Umbilical cord (tissue), 2 donors: ENCODE data around the gene HOMER3. TPM values are rescaled to one million over a fixed set of nuclear protein-coding genes. Genes with fewer than 3 reads are reported as not detected.

Source experiments
- DNase-seq: peaks from one replicate; pipeline ENCODE4 v3.0.0-alpha.2; 2015; ENCODE audit warnings: low spot score
- total RNA-seq: library from RNA; depleted of rRNA; stranded (reverse); fragments of >200 nt; gene quantifications from one replicate; pipeline ENCODE4 v1.2.3, GENCODE V29; 2014; ENCODE audit warnings: low replicate concordance; ENCODE audit not compliant: insufficient read depth

Gene HOMER3
- total RNA-seq, 1 donor from 2014 or later: 31.3 TPM

DNA sequence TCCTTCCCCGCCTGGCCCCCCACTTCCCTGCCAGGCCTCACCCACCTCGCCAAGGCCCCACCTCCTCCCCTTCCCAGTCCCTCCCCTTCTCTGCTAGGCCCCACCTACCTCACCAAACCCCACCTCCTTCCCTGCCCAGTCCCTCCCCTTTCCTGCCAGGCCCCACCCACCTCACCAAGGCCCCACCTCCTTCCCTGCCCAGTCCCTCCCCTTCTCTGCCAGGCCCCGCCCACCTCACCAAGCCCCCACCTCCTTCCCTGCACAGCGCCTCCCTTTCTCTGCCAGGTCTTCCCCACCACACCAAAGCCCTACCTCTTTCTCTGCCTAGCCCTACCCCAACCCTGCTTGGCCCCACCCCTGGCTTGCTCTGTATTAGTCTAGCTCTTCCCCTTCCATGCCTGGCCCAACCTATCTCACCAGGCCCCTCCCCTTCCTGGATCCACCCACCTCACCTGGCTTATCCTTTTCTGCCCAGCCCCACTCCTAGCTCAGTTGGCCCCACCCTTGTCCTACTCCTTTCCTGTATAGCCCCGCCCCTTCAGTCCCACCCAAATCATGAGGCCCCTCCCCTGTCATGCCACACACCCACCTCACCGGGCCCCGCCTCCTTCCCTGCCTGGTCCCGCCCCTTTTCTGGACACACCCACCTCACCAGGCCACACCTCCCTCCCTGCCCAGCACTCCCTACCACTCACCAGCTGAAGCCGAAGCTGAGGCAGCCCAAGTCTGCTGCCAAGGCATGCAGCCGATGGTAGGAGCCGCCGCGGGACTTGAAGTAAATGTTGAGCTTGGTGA, 61.2 kb downstream of the HOMER3 start:
- no peak for DNase-seq

Other genes starting within 250 kb of the HOMER3 start
- 162 TPM for gene COMP, start 149.9 kb downstream of the HOMER3 start, total RNA-seq
- 47.7 TPM for gene UPF1, start 109.3 kb downstream of the HOMER3 start, total RNA-seq
- gene CERS1, start 45.1 kb downstream of the HOMER3 start, total RNA-seq: not detected
- 77.0 TPM for gene COPE, start 21.8 kb downstream of the HOMER3 start, total RNA-seq
- 39.5 TPM for gene DDX49, start 21.5 kb downstream of the HOMER3 start, total RNA-seq
- 32.7 TPM for gene SUGP2, start 92.3 kb upstream of the HOMER3 start, total RNA-seq
- 19.3 TPM for gene ARMC6, start 92.4 kb upstream of the HOMER3 start, total RNA-seq
- gene SLC25A42, start 122.8 kb upstream of the HOMER3 start, total RNA-seq: 13.2 TPM
- 6.7 TPM for gene TMEM161A, start 197.3 kb upstream of the HOMER3 start, total RNA-seq
- 0.72 TPM for gene MEF2B, start 229.0 kb upstream of the HOMER3 start, total RNA-seq